Esophagus (tissue), 2 donors: ENCODE measurements around the gene TEX19. TPM values are rescaled to one million over a fixed set of nuclear protein-coding genes. Genes with fewer than 3 reads are reported as not detected.

Experiments
- polyA plus RNA-seq, 2 donors: library from polyadenylated mRNA; stranded (reverse); fragments of 200-250 nt; gene quantifications; one replicate each; pipeline ENCODE4 v1.2.3, GENCODE V29; 2013
- donor health status: healthy with polysubstance abuse.
- donor health status: Bipolar disorder and iron deficiency.

Gene TEX19
- polyA plus RNA-seq, 2 donors, result 0.01 TPM; not detected in 1

Other genes starting within 250 kb of the TEX19 start
- gene CCDC57, start 146.4 kb upstream of the TEX19 start, polyA plus RNA-seq, result 10 to 100 TPM; 16.3 to 33.7 TPM
- gene SLC16A3, start 130.2 kb upstream of the TEX19 start, polyA plus RNA-seq, result 10 to 100 TPM; 17.5 to 41.0 TPM
- 10 to 100 TPM; 63.7 to 79.6 TPM for gene CSNK1D, start 85.5 kb upstream of the TEX19 start, polyA plus RNA-seq
- 1 to 10 TPM; 2.6 to 3.1 TPM for gene CD7, start 41.6 kb upstream of the TEX19 start, polyA plus RNA-seq
- 10 to 100 TPM in 1 of 2 donors, 1 to 10 TPM in 1; 2.2 to 10.8 TPM for gene SECTM1, start 25.5 kb upstream of the TEX19 start, polyA plus RNA-seq
- gene UTS2R, start 12.5 kb downstream of the TEX19 start, polyA plus RNA-seq, result not detected
- 10 to 100 TPM; 24.0 to 46.5 TPM for gene HEXD, start 59.1 kb downstream of the TEX19 start, polyA plus RNA-seq
- 10 to 100 TPM; 11.4 to 11.6 TPM for gene OGFOD3, start 59.3 kb downstream of the TEX19 start, polyA plus RNA-seq
- 10 to 100 TPM; 27.5 to 28.1 TPM for gene CYBC1, start 91.5 kb downstream of the TEX19 start, polyA plus RNA-seq
- gene NARF, start 99.5 kb downstream of the TEX19 start, polyA plus RNA-seq, result 10 to 100 TPM; 31.1 to 53.3 TPM
- 10 to 100 TPM; 15.9 to 20.5 TPM for gene FOXK2, start 160.5 kb downstream of the TEX19 start, polyA plus RNA-seq